ENCODE results near the gene INPP5A. TPM values are rescaled to one million over a fixed set of nuclear protein-coding genes. Genes with fewer than 3 reads are reported as not detected.

Gene INPP5A
- total and polyA plus RNA-seq, 2 donors (not counting 1 experiment from before 2014, with no cell fraction given): 9.3 to 87.8 TPM

DNA sequence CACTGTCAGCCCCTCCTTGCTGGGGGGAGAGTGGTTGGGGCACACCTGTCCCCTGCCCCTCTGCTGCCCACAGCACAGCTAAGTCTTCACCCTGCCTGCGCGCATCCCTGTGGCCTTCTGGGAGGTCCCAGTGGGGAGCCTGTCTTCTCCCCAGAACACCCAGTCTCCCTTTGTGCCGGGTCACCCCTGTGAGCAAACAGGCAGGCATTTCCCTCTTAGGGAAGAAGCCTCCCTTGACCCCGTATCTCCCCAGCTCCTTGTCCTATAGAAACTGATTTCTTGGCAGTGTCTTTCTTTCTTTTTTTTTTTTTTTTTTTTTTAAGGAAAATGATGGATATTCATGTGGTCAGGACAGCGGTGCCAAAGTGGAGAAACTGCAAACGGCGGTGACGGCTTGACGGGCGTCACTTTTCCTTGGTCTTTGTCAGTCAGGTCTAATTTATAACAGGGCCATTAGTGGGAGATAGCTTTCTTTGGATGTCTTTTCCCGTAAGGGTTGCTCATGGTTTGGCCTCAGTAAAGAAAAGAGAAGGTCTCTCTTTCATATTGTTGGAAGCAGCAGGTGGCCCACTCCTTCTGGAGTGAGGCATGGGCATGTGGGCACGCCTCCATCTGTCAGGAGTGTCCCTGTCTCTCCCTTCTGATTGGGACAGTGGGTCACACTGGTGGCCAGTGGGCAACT is 133.1 kb downstream of the INPP5A start:
- Histone ChIP-seq H3K4me3 (ENCODE audit: control extremely low read depth in 1 of 5, extremely low read depth in 1 of 5, insufficient read depth in 1 of 5, low read depth in 2 of 5, low read length in 4 of 5) (no peak overlapping the region), H3K9ac (ENCODE audit: low read length) (no peak overlapping the region), H3K9me3 (ENCODE audit: control extremely low read depth in 1 of 3, control insufficient read depth in 2 of 3, insufficient read depth in 1 of 3, low read length in 2 of 3) (peaks cover 0 to 8% (median 0%) of the 10 kb centered on the region in 3 donors), H2AFZ (ENCODE audit: insufficient read depth, low read depth, low read length, poor library complexity, severe bottlenecking) (no peak overlapping the region), H3K36me3 (replicated peaks in 1 of 2; ENCODE audit: control extremely low read depth in 1 of 2, control insufficient read depth in 1 of 2, extremely low read depth in 1 of 2, insufficient read depth in 2 of 2, low read length in 1 of 2) (peaks cover 0 to 2% of the 10 kb centered on the region in 2 experiments), H3K27ac (ENCODE audit: low read length in 2 of 2) (no peak overlapping the region), H3K4me2 (replicated peaks; ENCODE audit: low read depth, low read length, poor library complexity, severe bottlenecking) (no peak overlapping the region), H3K4me1 (ENCODE audit: control insufficient read depth in 2 of 2, insufficient read depth in 2 of 2, low read length in 2 of 2) (no peaks in the 10 kb centered on the region), H3K27me3 (replicated peaks in 1 of 4; ENCODE audit: control extremely low read depth in 1 of 4, control insufficient read depth in 3 of 4, insufficient read depth in 4 of 4, low read length in 3 of 4) (no peaks in the 10 kb centered on the region), H4K20me1 (ENCODE audit: control insufficient read depth, insufficient read depth, low read length, poor library complexity, severe bottlenecking) (peaks cover 20% of the 10 kb centered on the region), H3K79me2 (ENCODE audit: control insufficient read depth, insufficient read depth, low read length) (peaks cover 16% of the 10 kb centered on the region)
- Mint-ChIP-seq H3K27me3 (no peaks in the 10 kb centered on the region), H3K4me3 (no peak overlapping the region), H3K27ac (no peak overlapping the region), H3K9me3 (ENCODE audit: insufficient read depth) (no peaks in the 10 kb centered on the region), H3K4me1 (peaks cover 4% of the 10 kb centered on the region)
- ChIA-PET POLR2A (no interaction called here), CTCF (no interaction called here)
- ATAC-seq (ENCODE audit: low read depth) (no peak), DNase-seq (no peak)
- TF ChIP-seq, protein P1, sequence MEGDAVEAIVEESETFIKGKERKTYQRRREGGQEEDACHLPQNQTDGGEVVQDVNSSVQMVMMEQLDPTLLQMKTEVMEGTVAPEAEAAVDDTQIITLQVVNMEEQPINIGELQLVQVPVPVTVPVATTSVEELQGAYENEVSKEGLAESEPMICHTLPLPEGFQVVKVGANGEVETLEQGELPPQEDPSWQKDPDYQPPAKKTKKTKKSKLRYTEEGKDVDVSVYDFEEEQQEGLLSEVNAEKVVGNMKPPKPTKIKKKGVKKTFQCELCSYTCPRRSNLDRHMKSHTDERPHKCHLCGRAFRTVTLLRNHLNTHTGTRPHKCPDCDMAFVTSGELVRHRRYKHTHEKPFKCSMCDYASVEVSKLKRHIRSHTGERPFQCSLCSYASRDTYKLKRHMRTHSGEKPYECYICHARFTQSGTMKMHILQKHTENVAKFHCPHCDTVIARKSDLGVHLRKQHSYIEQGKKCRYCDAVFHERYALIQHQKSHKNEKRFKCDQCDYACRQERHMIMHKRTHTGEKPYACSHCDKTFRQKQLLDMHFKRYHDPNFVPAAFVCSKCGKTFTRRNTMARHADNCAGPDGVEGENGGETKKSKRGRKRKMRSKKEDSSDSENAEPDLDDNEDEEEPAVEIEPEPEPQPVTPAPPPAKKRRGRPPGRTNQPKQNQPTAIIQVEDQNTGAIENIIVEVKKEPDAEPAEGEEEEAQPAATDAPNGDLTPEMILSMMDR (IDR thresholded peaks at IDR 0.05): no peak
- no peak for TF ChIP-seq EZH2 (IDR thresholded peaks at IDR 0.05; ENCODE audit: borderline replicate concordance, insufficient read depth, low read depth, low read length, poor library complexity, severe bottlenecking)
- 98% methylated on average over 6 of the region's 12 CpGs for WGBS (ENCODE audit: insufficient coverage)
- intact Hi-C loops (cut with micrococcal nuclease): no loop called here
